HG02885 (cell line): Measurements from ENCODE around the gene HAUS1.
"Not testable (repeated sequence)": the region's sequence is repeated elsewhere in the genome, so short reads cannot be mapped to it uniquely, and the experiment has no call there.

ENCODE experiments used
- ATAC-seq: cut with Tn5 transposase; IDR thresholded peaks from one replicate; pipeline ENCODE4 v1.9.1; 2021; ENCODE audit warnings: mild to moderate bottlenecking; ENCODE audit not compliant: unreplicated experiment, poor library complexity

HAUS1 gene

DNA sequence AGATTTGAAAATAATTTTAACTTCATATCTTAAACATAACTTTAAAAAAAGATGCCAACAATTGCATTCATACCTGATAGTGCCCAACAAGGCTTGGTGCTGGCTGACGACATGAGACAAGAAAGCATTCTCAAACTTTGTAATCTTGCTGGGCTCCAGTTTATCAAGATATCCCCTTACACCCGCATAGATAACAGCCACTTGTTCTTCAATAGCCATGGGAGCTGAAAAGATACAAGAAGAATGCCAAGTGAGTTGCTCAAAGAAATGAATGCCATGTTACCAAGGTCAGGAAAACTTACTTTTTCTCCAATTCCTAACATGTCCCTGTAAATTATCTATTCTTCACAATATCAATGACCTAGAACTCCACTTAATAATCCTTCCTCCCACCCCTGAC, 19.8 kb upstream of the HAUS1 start:
- no peak for ATAC-seq

DNA sequence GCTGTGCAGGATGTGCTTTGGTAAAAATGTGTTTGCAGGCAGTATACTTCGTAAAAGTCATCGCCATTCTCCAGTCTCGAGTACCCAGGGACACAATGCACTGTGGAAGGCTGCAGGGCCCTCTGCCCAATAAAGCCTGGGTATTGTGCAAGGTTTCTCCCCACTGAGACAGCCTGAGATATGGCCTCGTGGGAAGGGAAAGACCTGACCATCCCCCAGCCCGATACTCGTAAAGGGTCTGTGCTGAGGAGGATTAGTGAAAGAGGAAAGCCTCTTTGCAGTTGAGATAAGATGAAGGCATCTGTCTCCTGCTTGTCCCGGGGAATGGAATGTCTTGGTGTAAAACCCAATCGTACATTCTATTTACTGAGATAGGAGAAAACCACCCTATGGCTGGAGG, 15.7 kb upstream of the HAUS1 start:
- ATAC-seq = not testable (repeated sequence)

DNA sequence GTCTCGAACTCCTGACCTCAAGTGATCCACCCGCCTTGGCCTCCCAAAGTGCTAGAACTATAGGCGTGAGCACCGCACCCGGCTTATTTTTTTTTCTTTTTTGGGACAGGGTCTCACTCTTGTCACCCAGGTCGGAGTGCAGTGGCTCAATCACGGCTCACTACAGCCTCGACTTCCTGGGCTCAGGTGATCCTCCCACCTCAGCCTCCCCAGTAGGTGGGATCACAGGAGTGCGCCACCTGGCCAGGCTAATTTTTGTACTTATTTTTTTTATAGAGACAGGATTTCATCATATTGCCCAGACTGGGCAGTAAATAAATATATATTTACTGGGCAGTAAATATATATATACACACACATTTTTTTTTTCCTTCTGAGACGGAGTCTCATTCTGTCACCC, 8.7 kb upstream of the HAUS1 start:
- ATAC-seq = no peak

DNA sequence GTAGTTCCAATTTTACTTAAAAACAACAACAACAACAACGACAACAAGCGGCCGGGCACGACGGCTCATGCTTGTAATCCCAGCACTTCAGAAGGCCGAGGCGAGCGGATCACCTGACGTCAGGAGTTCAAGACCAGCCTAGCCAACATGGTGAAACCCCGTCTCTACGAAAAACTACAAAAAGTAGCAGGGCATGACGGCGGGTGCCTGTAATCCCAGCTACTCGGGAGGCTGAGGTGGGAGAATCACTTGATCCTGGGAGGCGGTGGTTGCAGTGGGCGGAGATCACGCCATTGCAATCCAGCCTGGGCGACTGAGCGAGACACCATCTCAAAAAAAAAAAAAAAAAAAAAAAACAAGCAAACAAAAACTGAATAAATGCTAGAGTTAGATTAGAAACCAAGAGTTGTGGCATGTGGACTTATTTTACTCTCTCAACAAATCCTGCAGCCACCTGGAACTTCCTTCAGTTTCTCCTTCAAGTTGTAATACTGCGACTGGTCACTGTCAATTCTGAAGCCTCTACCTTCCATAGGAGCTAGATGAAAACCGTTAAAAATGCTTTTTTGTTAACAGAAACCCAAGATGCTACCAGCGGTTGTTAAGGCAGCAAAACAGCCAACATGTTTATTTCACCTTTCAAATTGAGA, 7.4 kb upstream of the HAUS1 start:
- peak; percentile 22 for ATAC-seq

DNA sequence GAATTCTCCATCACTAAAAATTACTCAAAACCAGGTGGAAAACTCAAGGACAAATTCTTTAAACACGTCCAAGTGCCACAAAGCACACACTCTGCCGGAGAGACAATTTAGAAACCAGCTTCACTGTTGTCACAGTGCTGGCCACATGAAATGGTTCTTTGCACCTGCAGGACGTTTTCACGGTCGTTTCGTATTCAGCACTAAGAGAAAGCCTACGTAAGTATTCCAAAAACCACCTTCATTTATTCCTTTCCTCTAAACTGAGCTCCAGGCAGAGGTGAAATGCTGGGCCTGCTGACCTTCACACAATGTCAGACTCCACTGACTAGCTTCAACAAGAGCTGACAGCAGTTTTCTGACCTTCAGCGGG, 6.8 kb upstream of the HAUS1 start:
- peak; percentile 28 for ATAC-seq

DNA sequence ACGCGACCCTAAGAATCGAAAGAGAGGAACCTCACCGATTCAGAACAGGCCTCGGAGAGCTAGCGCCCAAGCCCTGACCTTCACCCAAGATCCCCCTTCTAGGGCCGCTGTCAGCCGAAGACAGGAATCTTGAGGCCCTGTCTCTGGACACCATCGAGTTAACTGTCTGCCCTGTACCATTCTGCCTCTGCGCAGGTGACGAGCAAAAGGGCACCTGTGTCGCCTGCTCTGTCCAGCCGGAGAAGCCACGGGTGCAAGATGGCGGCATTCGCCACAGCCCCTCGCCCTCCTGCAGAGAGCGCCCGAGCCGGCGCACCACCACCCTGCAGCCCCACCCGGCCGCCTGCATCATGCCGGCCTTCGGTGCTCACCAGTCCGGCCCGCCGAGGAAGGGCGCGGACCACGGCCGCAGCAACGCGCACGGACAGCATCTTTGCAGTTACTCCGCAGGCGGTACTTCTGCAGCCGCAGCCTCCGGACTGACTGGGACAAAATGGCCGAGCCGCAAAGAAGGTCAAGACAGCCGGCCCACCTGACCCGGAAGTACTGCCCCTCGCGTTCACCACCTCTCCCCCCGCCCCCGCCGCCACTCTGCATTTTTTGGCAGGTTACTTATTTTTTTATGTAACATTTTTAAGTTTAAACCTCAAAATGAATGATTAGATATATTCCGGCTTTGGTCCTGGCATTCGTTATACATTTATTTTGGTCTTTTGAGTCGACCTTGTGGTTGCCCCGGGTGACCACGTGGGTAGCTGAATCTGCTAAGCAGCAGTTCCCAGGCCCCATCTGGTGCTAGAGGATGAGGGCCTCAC, 6.2 kb upstream of the HAUS1 start, which contains the start of gene ATP5F1A:
TSS of gene ATP5F1A (minus strand) at position 496 of the 815 bp plus-strand sequence. CDS start at position 431, 65 bp downstream.
- ATAC-seq = peak; percentile 87

DNA sequence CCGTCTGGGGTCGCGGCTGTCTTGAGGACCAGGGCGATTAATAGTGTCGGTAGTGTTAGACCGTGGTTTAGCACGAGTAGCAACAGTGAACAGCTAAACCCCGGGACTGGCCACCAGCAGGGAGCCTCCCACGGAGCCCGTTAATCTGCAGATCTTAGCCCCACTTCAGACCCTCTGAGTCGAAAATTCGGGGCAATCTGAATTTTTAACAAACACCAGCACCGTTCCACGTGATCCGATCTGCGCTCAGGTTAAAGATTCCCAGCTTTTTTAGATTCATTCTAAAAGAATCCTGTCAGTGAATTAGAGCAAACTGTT, 5.6 kb upstream of the HAUS1 start:
- ATAC-seq = no peak

DNA sequence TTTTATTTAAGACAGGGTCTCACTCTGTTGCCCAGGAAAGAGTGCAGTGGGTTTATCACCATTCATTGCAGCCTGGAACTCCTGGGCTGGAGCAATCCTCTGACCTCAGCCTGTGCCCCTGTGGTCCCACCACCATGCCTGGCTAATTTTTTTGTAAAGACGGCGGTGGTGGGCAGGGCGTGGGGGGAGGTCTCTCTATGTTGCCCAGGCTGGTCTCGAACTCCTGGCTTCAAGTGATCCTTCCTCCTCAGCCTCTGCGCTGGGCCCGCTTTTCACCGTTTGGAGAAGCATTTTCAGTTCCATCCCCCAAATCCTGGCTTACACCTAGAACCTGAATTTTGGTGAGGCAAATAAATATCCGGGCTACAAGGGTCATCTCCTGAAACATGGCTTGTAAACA, 4.7 kb upstream of the HAUS1 start:
- no peak for ATAC-seq

DNA sequence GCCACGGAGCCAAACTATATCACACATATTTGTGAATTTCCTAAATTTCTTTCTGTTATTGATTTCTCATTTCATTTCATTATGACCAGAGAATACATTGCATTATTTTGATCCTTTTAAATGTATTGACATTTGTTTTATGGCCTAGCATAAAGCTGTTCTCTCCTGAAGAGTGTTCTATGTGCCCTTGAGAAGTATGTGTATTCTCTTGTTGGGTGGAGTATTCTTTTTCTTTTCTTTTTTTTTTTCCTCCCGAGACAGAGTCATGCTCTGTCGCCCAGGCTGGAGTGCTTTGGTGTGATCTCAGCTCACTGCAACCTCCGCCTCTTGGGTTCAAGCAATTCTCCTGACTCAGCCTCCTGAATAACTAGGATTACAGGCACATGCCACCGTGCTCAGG, 5.2 kb downstream of the HAUS1 start:
- no peak for ATAC-seq

DNA sequence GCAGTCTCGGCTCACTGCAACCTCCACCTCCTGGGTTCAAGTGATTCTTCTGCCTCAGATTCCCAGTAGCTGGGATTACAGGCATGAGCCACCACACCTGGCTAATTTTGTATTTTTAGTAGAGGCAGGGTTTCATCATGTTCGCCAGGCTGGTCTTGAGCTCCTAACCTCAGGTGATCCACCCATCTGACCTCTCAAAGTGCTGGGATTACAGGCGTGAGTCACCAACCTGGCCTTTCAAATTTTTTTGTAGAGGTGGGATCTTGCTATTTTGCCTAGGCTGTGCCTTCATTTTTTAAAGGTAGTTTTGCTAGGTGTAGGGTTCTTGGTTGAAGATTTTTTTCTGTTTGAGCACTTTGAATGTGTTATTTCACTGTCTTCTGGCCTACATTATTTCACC, 6.2 kb downstream of the HAUS1 start:
- no peak for ATAC-seq

DNA sequence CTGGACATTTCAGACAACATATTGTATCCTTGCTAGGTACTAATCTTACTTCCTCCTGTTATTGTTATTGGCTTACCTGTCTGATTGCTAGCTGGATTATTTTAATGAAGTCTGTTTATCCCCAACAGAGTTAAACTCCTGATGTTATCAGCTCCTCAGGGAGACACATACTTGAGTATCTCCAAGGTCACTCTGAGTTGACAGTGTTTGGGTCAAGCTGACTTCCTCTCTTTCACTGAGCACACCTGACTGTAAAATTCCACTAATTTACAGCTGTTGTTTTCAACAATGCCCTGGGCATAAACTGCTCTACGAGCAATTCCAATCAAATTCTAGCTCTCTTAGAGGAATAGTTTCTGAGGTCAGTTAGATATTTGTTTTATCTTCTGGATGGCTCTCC, 9.6 kb downstream of the HAUS1 start:
- no peak for ATAC-seq

DNA sequence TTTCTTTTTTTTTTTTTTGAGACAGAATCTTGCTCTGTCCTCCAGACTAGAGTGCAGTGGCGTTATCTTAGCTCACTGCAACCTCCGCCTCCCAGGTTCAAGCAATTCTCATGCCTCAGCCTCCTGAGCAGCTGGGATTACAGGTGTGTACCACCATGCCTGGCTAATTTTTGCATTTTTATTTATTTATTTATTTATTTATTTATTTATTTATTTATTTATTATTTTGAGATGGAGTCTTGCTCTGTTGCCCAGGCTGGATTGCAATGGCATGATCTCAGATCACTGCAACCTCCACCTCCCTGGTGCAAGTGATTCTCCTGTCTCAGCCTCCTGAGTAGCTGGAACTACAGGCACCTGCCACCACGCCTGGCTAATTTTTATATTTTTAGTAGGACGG, 22.4 kb downstream of the HAUS1 start:
- not testable (repeated sequence) for ATAC-seq

DNA sequence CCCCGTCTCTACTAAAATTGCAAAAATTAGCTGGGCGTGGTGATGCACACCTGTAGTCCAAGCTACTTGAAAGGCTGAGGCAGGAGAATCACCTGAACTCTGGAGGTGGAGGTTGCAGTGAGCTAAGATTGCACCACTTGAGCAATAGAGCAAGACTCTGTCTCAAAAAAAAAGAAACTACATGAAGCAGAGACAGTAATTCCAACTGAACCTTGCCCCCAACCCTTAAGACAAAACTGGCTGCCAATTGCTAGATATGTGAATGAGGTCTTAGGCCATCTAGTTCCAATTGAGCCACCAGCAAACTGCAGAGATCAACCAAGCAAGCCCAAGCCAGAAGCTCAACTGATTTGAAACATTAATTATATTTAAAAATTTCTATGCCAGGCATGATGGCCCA, 25.9 kb downstream of the HAUS1 start:
- no peak for ATAC-seq

DNA sequence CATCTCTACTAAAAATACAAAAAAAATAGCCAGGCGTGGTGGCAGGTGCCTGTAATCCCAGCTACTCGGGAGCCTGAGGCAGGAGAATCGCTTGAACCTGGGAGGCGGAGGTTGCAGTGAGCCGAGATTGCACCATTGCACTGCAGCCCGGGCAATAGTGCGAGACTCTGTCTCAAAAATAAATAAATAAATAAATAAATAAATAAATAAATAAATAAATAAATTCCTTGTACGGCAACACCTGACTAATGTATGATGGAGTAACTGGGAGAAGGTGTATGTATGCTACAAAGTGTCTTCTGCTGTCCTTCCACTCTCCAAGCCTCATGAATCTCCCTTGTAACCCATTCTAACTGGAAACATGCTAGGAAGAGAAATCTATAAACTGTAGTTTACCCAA, 26.4 kb downstream of the HAUS1 start:
- ATAC-seq = not testable (repeated sequence)

DNA sequence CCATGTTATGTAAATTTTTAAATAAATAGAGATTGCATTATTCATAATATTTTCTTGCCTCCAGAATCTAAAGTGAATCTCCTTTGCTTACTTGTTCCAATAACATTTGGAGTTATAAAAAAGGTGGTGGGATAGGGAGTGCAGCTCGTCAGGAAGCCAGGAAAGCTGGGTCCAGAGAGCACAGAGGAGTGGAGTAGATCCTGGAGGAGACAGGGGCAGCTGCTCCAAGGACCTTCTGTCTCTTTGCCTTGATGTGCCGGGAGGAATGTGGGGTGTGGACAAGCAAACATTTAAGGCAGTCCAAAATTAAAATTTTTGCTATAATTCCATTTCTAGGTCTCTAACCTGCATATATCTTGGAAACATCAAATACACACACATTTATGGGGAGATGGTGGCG, 29.3 kb downstream of the HAUS1 start:
- ATAC-seq = no peak

DNA sequence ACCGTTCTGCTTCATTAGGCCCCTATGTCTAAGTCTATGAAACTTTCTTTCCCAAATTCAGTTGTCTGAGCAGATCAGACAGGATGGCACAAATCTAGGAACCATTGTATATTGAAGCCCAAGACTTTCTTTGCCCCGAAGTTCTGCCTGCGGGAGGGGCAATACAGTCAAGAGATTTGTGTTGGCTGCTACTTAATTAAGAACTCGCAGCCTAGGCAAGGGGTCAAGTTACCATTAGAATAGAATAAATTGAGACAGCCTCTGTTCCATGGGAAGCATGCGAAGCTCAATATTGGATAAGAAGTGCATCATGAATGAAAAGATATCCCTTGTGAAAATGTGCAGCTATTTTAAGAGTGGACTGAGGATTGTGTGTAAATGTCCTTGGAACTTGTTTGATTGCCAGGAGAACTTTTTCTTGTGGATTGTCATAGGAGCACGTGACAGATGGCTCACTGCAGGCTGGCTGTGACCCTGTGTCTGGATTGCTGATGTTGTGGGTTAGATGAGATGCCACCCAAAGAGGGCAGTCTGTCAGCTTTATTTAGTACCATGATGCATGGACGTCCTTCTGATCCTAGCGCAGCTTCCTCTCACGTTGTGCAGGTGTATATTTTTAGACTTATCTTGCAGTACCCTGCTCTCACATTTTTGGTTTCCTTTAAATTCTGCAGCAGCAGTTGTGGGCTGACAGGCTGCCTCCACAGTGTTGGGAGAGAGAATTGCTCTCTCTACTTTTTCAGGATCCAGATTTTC, 30.9 kb downstream of the HAUS1 start:
- no peak for ATAC-seq

DNA sequence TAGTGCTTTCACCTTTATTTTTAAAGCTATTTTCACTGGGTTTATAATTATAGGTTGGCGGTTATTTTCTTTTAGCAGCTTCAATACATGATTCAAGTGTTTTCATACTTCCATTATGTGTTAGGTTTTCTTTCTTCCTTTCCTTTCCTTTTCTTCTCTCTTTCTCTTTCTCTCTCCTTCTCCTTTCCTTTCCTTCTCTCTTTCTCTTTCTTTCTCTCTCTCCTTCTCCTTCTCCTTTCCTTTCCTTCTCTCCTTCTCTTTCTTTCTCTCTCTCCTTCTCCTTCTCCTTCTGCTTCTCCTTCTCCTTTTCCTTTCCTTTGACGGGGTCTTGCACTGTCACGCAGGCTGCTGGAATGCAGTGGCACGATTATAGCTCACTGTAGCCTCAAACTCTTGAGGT, 36.0 kb downstream of the HAUS1 start:
- no peak for ATAC-seq

DNA sequence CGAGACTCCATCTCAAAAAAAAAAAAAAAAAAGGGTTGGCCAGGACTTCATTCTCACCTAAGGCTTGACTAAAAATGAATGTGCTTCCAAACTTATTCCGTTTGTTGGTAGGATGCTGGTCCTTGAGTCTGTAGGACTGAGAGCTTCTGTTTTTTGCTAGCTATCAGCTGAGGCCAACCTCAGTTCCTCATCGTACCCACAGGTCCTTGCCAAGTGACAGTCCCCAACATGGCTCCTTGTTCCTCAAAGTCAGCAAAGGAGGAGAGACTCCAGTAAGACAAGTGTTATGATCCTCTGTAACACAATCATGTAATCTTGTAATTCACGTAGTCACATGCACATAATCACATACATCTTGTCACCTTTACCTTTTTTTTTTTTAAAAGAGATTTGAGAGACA, 37.0 kb downstream of the HAUS1 start:
- no peak for ATAC-seq

DNA sequence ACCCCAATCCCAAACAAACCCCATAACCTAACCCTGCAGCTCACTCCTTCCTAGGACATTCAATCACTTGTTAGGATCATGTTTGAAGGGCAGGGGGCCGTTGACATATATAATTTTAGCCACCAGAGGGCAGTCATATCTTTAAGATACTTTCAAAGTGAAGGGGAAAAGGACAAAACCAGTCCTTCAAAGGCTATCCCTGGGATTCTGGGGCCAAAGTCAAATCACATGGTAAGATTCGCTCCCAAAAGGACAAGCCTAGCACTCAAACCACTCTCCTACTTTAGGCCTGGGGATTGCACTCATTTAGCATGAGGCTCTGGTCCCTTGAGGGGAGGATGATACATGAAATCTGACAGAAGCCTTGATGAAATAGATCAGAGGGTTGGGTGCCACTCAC, 44.6 kb downstream of the HAUS1 start:
- ATAC-seq = peak; percentile 51

DNA sequence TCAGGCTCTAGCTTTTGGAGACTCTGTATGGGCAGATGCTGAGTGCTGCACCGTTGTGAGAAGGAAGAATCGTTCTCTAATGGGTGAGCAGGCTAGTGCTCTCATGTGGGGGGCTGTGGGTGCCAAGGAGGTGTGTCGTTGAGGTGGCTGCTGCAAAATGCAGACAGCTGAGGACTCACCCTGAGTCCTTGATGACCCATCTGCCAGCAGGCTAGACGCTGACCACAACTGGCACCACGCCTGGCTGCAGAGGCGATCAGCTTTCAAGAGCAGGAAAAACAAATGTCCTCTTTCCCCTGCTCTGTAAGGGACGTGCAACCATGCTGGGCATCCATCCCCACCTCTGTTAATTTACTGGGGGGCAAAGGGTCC, 48.2 kb downstream of the HAUS1 start:
- no peak for ATAC-seq

DNA sequence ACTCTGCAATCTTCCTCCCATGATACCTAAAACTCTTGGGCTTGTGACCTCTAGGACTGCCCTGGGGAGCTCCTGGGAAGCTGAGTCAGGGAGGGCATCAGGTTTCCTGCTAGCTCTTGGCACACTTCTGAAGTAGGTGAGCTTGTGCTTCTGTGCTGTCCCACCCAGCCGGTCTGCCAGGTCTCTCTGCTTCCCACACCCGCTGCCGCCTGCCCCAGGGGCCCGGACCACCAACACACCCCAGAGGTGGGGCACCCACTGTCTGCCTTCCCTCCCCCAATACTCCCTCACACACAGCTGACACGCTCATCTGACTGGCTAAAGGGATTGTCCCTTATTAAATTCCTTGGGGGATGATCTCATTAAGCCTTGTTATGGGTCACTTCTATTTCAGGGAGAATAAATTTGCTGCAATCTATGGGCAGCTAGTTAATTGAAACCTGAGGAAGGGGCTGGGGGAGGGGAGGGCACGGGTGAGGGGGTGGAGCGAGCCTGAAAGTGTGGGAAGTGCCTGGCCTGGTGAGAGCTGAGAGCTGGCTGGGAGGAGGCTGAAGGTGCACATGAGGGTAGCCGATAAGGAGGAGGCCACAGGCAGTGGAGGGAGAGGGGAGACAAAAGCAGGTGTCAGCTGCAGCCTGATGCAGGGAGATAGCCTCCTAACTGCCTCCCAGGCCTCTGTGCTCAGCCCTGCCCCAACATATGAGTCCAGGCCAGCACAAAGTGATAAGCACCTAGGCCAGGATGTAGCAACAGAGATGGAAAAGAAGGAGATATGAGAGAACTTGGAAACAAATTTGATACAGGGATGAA, 48.8 kb downstream of the HAUS1 start:
- ATAC-seq = no peak
